Stimulated activated CD8-positive, alpha-beta memory T cell treated with anti-CD3 and anti-CD28 coated beads, Interleukin-12 subunit alpha, Interleukin-12 subunit beta, amount 100 ng/mL, for 4 hours (primary cell): ENCODE measurements around the gene FNIP1.
"Not testable (repeated sequence)": the region's sequence is repeated elsewhere in the genome, so short reads cannot be mapped to it uniquely, and the experiment has no call there.

Experiments used
- DNase-seq: peaks from one replicate; pipeline ENCODE4 v3.0.0-alpha.2; 2020; ENCODE audit warnings: low read depth

The FNIP1 gene

GRCh38 chr5:131607903-131608540, 188.8 kb downstream of the FNIP1 start:
- DNase-seq: no peak

DNA sequence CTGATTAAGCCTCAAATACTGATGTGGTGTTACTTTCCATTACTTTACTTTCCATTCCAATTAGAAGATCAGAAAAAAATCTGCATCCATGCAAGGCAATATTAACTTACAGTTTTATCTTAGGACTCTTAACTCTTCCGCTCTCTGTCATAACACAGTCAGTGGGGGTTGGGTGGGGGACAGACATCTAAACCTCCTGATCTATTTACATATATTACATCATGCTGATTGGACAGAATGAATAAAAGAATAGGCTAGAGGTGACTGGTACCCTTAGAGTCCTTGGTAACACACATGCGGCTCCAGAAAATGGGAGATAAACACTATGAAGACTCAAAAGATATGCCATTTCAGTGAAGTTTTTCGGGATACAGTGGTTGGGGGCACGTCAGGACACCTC, 189.4 kb downstream of the FNIP1 start:
- no peak for DNase-seq

DNA sequence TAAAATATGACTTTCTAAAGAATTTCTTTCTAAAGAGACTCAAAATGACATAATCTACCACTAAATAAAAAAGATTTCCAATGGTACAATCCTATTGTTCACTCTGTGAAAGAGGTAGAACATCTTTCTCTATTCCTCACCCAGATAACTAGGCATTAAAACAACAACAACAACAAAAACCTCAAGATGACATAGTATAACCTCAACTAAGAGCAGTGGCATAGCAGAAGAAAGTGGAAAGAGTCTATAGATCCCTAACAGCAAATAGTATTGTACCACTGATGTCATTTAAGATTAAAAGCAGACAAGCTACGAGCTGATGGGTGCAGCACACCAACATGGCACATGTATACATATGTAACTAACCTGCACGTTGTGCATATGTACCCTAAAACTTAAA, 191.7 kb downstream of the FNIP1 start:
- DNase-seq: no peak

- DNase-seq: no peak
Measured at GRCh38 chr5:131595088-131596033, 201.5 kb downstream of the FNIP1 start.

DNA sequence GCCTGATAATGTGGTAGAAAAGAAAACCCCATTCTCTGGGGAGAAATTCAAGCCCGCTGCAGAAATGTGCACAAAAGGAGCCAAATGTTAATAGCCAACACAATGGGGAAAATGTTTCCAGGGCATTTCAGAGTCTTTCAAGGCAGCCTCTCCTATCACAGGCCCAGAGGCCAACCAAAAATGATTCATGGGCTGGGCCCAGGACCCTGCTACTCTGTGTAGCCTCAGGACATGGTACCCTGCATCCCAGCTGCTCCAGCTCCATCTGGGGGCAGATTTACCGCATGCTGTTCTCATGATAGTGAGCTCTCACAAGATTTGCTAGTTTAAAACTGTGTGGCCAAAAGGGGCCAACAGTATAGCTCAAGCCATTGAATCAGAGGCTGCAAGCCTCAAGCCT, 202.9 kb downstream of the FNIP1 start:
- DNase-seq: no peak

GRCh38 chr5:131593436-131593835, 203.4 kb downstream of the FNIP1 start:
- DNase-seq: not testable (repeated sequence)
